Endothelial cell of umbilical vein (primary cell): Measurements from ENCODE around the gene CD74. TPM values are rescaled to one million over a fixed set of nuclear protein-coding genes. Genes with fewer than 3 reads are reported as not detected.

Experiments used
- BruUV-seq: library from RNA; stranded (reverse); fragments of 400-500 nt; replicated peaks from 2 replicates; lab custom pipeline; 2021; lab: Mats Ljungman, UMichigan
- CTCF ChIA-PET: fragments of 300-600, 350-600 bp; sonication (Branson Sonifier 250); formaldehyde crosslinking; loops from one replicate; lab custom pipeline; 2021; ENCODE audit warnings: antibody characterized with exemption, inconsistent platforms; lab: Charles Lee
- POLR2A ChIA-PET: fragments of 300-600, 350-600 bp; sonication (Branson Sonifier 250); formaldehyde crosslinking; loops from one replicate; lab custom pipeline; 2021; ENCODE audit warnings: antibody characterized with exemption, inconsistent platforms; lab: Charles Lee
- DNase-seq: peaks from one replicate; pipeline ENCODE4 v3.0.0-alpha.2; 2011; ENCODE audit warnings: low read depth, low spot score
- FAIRE-seq: peaks from 2 replicates; lab custom pipeline; 2011; peaks lifted over from hg19 to GRCh38; lab: Jason Lieb, UNC
- H2AFZ ChIP-seq: 2 replicates; pipeline ENCODE4 v1.6.0; 2012; ENCODE audit warnings: low read depth, low read length, control low read depth, inconsistent platforms
- H3K27ac ChIP-seq: 2 replicates; pipeline ENCODE4 v1.5.1; 2011; ENCODE audit warnings: low read depth, mild to moderate bottlenecking, control low read depth, low read length, moderate library complexity; ENCODE audit not compliant: insufficient read depth
- H3K27me3 ChIP-seq, 2 experiments: 2 replicates each; pipeline versions ENCODE4 v1.6.0 to v1.6.1; 2011; ENCODE audit warnings: low read length in 2 of 2, mixed read lengths in 1 of 2; ENCODE audit not compliant: control insufficient read depth in 2 of 2, insufficient read depth in 2 of 2
- H3K36me3 ChIP-seq, 2 experiments: 2 replicates in 1 of 2; 3 replicates in 1 of 2; pipeline ENCODE4 v1.5.1; 2011; ENCODE audit warnings: low read length in 2 of 2, mild to moderate bottlenecking in 1 of 2, moderate library complexity in 1 of 2; ENCODE audit not compliant: control insufficient read depth in 2 of 2, insufficient read depth in 2 of 2; ENCODE audit errors: extremely low read depth in 1 of 2
- H3K4me1 ChIP-seq: 3 replicates; pipeline ENCODE4 v1.5.1; 2011; ENCODE audit warnings: mild to moderate bottlenecking, low read length; ENCODE audit not compliant: control insufficient read depth, insufficient read depth; ENCODE audit errors: extremely low read depth
- H3K4me2 ChIP-seq: 2 replicates; pipeline ENCODE4 v1.6.1; 2011; ENCODE audit warnings: low read length, control low read depth, mixed read lengths; ENCODE audit not compliant: insufficient read depth
- H3K4me3 ChIP-seq, 3 experiments: fragments of 200-600 bp in 1 of 3; sonication (generic), shearing (Covaris generic) in 1 of 3; replicated peaks in 1 of 3; 2 replicates each; pipeline ENCODE4 v1.5.1; 2011 to 2016; ENCODE audit warnings: control low read depth in 3 of 3, low read length in 3 of 3, mild to moderate bottlenecking in 2 of 3, inconsistent platforms in 1 of 3, low read depth in 1 of 3, moderate library complexity in 1 of 3; ENCODE audit not compliant: insufficient read depth in 1 of 3
- H3K79me2 ChIP-seq: 2 replicates; pipeline ENCODE4 v1.6.0; 2012; ENCODE audit warnings: low read length, inconsistent platforms; ENCODE audit not compliant: control insufficient read depth, insufficient read depth
- H3K9ac ChIP-seq: replicated peaks from 2 replicates; pipeline ENCODE3; 2011; ENCODE audit warnings: low read length, control low read depth; ENCODE audit not compliant: insufficient read depth; ENCODE audit errors: extremely low read depth
- H3K9me1 ChIP-seq: replicated peaks from 3 replicates; pipeline ENCODE4 v1.6.0; 2011; ENCODE audit warnings: mild to moderate bottlenecking, low read length; ENCODE audit not compliant: control insufficient read depth, insufficient read depth; ENCODE audit errors: extremely low read depth
- H3K9me3 ChIP-seq: replicated peaks from 2 replicates; pipeline ENCODE4 v1.5.1; 2012; ENCODE audit warnings: low read length, inconsistent platforms; ENCODE audit not compliant: control insufficient read depth, insufficient read depth
- H4K20me1 ChIP-seq: replicated peaks from 2 replicates; pipeline ENCODE3; 2011; ENCODE audit warnings: mild to moderate bottlenecking, low read length; ENCODE audit not compliant: control insufficient read depth, insufficient read depth; ENCODE audit errors: extremely low read depth
- dilution Hi-C: fragments of 300-500 bp; cut with MboI; formaldehyde crosslinking; loops from one replicate; pipeline ENCODE4 v1.15.0; 2019; ENCODE audit warnings: low sequenced_read_pairs; ENCODE audit not compliant: extremely low pct_ligation_motif_present
- intact Hi-C: fragments of 100-400 bp; cut with micrococcal nuclease; formaldehyde crosslinking; loops from one replicate; pipeline ENCODE4 v1.10.0; 2022
- polyA plus RNA-seq, 4 experiments: library from polyadenylated mRNA; depleted of rRNA in 3 of 4; stranded (reverse) in 3 of 4; unstranded in 1 of 4; fragments of >200 nt; gene quantifications; 2 replicates each; pipeline versions ENCODE4 v1.2.1 to v1.2.3, GENCODE V29; 2011 to 2012; ENCODE audit warnings: missing spikeins in 1 of 4
- total RNA-seq: library from RNA; stranded (reverse); gene quantifications from 2 replicates; pipeline ENCODE4 v1.2.3, GENCODE V29; 2021
- TF ChIP-seq, protein P1 (sequence below), 2 donors: IDR thresholded peaks; 1 replicate in 1 of 2; 2 replicates in 1 of 2; pipeline ENCODE4 v1.5.1; 2011; ENCODE audit warnings: low read length in 2 of 2, mild to moderate bottlenecking in 2 of 2, moderate library complexity in 2 of 2, control low read depth in 1 of 2, inconsistent platforms in 1 of 2, low read depth in 1 of 2; ENCODE audit not compliant: insufficient read depth in 1 of 2; ENCODE audit errors: extremely low read depth in 1 of 2

The CD74 gene
- total and polyA plus RNA-seq, 2 donors (not counting 3 experiments of a cell fraction or from before 2014, with no cell fraction given), result 0.62 to 1.3 TPM

GRCh38 chr5:150358261-150359095 is 54.2 kb downstream of the CD74 start:
- BruUV-seq, result TSS peak; percentile 48

More at GRCh38 chr5:150358261-150359095, 54.2 kb downstream of the CD74 start:
- H3K9ac ChIP-seq, result peak overlapping the region; percentile 64
- peaks cover 3% of the 10 kb centered on the region for H3K4me1 ChIP-seq
- POLR2A ChIA-PET, result no interaction called here
- peak overlapping the region; percentile 57 to 89 (median 62) for H3K4me3 ChIP-seq
- peak overlapping the region; percentile 13 for H3K27ac ChIP-seq
- H2AFZ ChIP-seq, result peak overlapping the region; percentile 90
- no peaks in the 10 kb centered on the region for H3K27me3 ChIP-seq
- H4K20me1 ChIP-seq, result no peaks in the 10 kb centered on the region
- FAIRE-seq, result peak; percentile 24
- intact Hi-C loops (loop anchor here (2.0 kb wide), 1 partner anchor 42 kb away; no protein-coding TSS in a partner anchor), dilution Hi-C loops (no loop called here)
- H3K9me3 ChIP-seq, result no peaks in the 10 kb centered on the region
- H3K36me3 ChIP-seq, result peaks cover 0 to 17% of the 10 kb centered on the region in 2 experiments
- CTCF ChIA-PET, result interaction anchor here (1.0 kb wide), 1 partner anchor 19 kb away, joined by 3 read pairs; no protein-coding TSS in a partner anchor
- TF ChIP-seq, protein P1, sequence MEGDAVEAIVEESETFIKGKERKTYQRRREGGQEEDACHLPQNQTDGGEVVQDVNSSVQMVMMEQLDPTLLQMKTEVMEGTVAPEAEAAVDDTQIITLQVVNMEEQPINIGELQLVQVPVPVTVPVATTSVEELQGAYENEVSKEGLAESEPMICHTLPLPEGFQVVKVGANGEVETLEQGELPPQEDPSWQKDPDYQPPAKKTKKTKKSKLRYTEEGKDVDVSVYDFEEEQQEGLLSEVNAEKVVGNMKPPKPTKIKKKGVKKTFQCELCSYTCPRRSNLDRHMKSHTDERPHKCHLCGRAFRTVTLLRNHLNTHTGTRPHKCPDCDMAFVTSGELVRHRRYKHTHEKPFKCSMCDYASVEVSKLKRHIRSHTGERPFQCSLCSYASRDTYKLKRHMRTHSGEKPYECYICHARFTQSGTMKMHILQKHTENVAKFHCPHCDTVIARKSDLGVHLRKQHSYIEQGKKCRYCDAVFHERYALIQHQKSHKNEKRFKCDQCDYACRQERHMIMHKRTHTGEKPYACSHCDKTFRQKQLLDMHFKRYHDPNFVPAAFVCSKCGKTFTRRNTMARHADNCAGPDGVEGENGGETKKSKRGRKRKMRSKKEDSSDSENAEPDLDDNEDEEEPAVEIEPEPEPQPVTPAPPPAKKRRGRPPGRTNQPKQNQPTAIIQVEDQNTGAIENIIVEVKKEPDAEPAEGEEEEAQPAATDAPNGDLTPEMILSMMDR (IDR thresholded peaks at IDR 0.05; ENCODE audit: extremely low read depth in 1 of 2, insufficient read depth in 1 of 2, low read depth in 1 of 2, low read length in 2 of 2), result no peak
- peaks cover 31% of the 10 kb centered on the region for H3K79me2 ChIP-seq
- peak; percentile 28 for DNase-seq
- H3K9me1 ChIP-seq, result no peaks in the 10 kb centered on the region
- peak overlapping the region; percentile 52 for H3K4me2 ChIP-seq
